SK-N-SH (cell line): ENCODE measurements around the gene INHBB.

Source experiments
- ELF1 ChIP-seq: IDR thresholded peaks from 2 replicates; pipeline ENCODE4 v1.4.0; 2012
- EZH2phosphoT487 ChIP-seq: fragments of 200-600 bp; sonication (generic); IDR thresholded peaks from 2 replicates; pipeline ENCODE4 v1.6.1; 2017; ENCODE audit warnings: low read depth, mixed run types, mild to moderate bottlenecking, antibody characterized with exemption, moderate library complexity, borderline replicate concordance
- JUND ChIP-seq: IDR thresholded peaks from 2 replicates; pipeline ENCODE4 v1.4.0; 2012
- MEF2A ChIP-seq: IDR thresholded peaks from 2 replicates; pipeline ENCODE4 v1.4.0; 2012; ENCODE audit warnings: low read depth, borderline replicate concordance
- POLR2AphosphoS5 ChIP-seq: IDR thresholded peaks from 2 replicates; pipeline ENCODE4 v1.6.1; 2012; ENCODE audit warnings: low read depth, low read length
- RCOR1 ChIP-seq: fragments of 150-350 bp; IDR thresholded peaks from 2 replicates; pipeline ENCODE4 v1.6.1; 2017; ENCODE audit warnings: antibody characterized with exemption, low read length
- TF ChIP-seq, protein P1 (sequence below): fragments of 200-600 bp; sonication (generic); IDR thresholded peaks from 2 replicates; pipeline ENCODE4 v1.6.1; 2017; ENCODE audit warnings: antibody characterized with exemption, mild to moderate bottlenecking, moderate library complexity
- TF ChIP-seq, protein P2 (sequence below): IDR thresholded peaks from 2 replicates; pipeline ENCODE4 v1.4.0; 2012; ENCODE audit warnings: low read depth

DNA sequence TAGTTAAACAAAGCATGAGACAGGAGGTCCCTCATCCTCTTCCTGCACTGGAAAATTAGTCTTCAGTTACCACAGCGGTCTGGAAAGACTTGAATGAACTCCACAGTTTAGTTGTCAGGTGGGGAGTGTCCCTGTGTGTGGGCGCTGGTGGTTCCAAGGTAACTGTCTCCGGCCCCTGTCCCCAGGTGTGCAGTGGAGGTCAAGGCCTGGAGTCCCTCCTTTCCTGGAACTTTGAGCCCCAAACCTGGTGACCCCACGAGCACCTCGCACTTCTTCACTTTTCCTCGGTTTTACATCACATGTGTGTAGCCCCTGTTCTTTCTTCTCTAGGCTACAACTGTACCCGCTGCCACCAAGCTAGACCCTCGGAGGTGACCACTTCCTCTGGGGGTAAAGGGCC lies 28.0 kb upstream of the INHBB start:
- no peak for TF ChIP-seq RCOR1
- TF ChIP-seq, protein P1, sequence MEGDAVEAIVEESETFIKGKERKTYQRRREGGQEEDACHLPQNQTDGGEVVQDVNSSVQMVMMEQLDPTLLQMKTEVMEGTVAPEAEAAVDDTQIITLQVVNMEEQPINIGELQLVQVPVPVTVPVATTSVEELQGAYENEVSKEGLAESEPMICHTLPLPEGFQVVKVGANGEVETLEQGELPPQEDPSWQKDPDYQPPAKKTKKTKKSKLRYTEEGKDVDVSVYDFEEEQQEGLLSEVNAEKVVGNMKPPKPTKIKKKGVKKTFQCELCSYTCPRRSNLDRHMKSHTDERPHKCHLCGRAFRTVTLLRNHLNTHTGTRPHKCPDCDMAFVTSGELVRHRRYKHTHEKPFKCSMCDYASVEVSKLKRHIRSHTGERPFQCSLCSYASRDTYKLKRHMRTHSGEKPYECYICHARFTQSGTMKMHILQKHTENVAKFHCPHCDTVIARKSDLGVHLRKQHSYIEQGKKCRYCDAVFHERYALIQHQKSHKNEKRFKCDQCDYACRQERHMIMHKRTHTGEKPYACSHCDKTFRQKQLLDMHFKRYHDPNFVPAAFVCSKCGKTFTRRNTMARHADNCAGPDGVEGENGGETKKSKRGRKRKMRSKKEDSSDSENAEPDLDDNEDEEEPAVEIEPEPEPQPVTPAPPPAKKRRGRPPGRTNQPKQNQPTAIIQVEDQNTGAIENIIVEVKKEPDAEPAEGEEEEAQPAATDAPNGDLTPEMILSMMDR, result no peak
- no peak for TF ChIP-seq ELF1
- no peak for TF ChIP-seq MEF2A
- TF ChIP-seq, protein P2, sequence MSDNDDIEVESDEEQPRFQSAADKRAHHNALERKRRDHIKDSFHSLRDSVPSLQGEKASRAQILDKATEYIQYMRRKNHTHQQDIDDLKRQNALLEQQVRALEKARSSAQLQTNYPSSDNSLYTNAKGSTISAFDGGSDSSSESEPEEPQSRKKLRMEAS, result no peak
- no peak for TF ChIP-seq JUND
- TF ChIP-seq EZH2phosphoT487, result no peak
- TF ChIP-seq POLR2AphosphoS5, result no peak
